SK-N-SH treated with all-trans-retinoic acid at 6 μM for 48 hours (cell line): ENCODE measurements around the gene WNK2.
A peak's percentile ranks its signal among the peaks of the same experiment; 100 is the strongest.

Experiments used
- ATAC-seq: fragments of 200-7000 bp; cut with Tn5 transposase; 3 replicates; pipeline ENCODE4 v1.9.1; 2020; ENCODE audit warnings: mild to moderate bottlenecking, moderate library complexity
- ARNTL ChIP-seq: fragments of 450-650 bp; formaldehyde crosslinking; IDR thresholded peaks from 2 replicates; pipeline ENCODE4 v1.5.0; 2020; ENCODE audit warnings: low read depth, mild to moderate bottlenecking, moderate library complexity, borderline replicate concordance
- BACH2 ChIP-seq: fragments of 250-450 bp; sonication (Bioruptor Pico); IDR thresholded peaks from 2 replicates; pipeline ENCODE4 v1.9.0; 2021; ENCODE audit warnings: mild to moderate bottlenecking, borderline replicate concordance
- CREB5 ChIP-seq: fragments of 250-450 bp; sonication (Bioruptor Pico); IDR thresholded peaks from 2 replicates; pipeline ENCODE4 v1.5.1; 2020; ENCODE audit warnings: low read depth, mild to moderate bottlenecking, moderate library complexity
- CSDC2 ChIP-seq: fragments of 250-450 bp; sonication (Bioruptor Pico); IDR thresholded peaks from 2 replicates; pipeline ENCODE4 v1.5.0; 2020; ENCODE audit warnings: mild to moderate bottlenecking, moderate library complexity
- CSRNP3 ChIP-seq: fragments of 250-450 bp; sonication (Bioruptor Pico); IDR thresholded peaks from 2 replicates; pipeline ENCODE4 v1.5.1; 2021; ENCODE audit warnings: mild to moderate bottlenecking, moderate library complexity
- ESRRG ChIP-seq: fragments of 250-450 bp; sonication (Bioruptor Pico); IDR thresholded peaks from 2 replicates; pipeline ENCODE4 v1.6.1; 2021; ENCODE audit warnings: mild to moderate bottlenecking
- GLIS3 ChIP-seq: fragments of 250-450 bp; sonication (Bioruptor Pico); IDR thresholded peaks from 2 replicates; pipeline ENCODE4 v1.5.0; 2020; ENCODE audit warnings: mild to moderate bottlenecking, moderate library complexity
- ISL1 ChIP-seq: fragments of 250-450 bp; sonication (Bioruptor Pico); IDR thresholded peaks from 2 replicates; pipeline ENCODE4 v2.1.2; 2022; ENCODE audit warnings: mild to moderate bottlenecking, moderate library complexity
- OSR1 ChIP-seq: fragments of 250-450 bp; sonication (Bioruptor Pico); IDR thresholded peaks from 2 replicates; pipeline ENCODE4 v1.8.0; 2022; ENCODE audit warnings: moderate library complexity, mild to moderate bottlenecking, inconsistent platforms
- POU6F1 ChIP-seq: fragments of 250-450 bp; sonication (Bioruptor Pico); IDR thresholded peaks from 2 replicates; pipeline ENCODE4 v1.8.0; 2021; ENCODE audit warnings: low read depth, mild to moderate bottlenecking, moderate library complexity, borderline replicate concordance
- PPARA ChIP-seq: fragments of 250-450 bp; sonication (Bioruptor Pico); IDR thresholded peaks from 2 replicates; pipeline ENCODE4 v1.5.0; 2020; ENCODE audit warnings: mild to moderate bottlenecking, borderline replicate concordance
- RARB ChIP-seq: fragments of 250-450 bp; sonication (Bioruptor Pico); IDR thresholded peaks from 2 replicates; pipeline ENCODE4 v1.8.0; 2021; ENCODE audit warnings: mild to moderate bottlenecking, moderate library complexity
- SNAI2 ChIP-seq: fragments of 250-450 bp; sonication (Bioruptor Pico); IDR thresholded peaks from 2 replicates; pipeline ENCODE4 v1.5.0; 2020; ENCODE audit warnings: mild to moderate bottlenecking, moderate library complexity
- TCF4 ChIP-seq: fragments of 250-450 bp; sonication (Bioruptor Pico); IDR thresholded peaks from 2 replicates; pipeline ENCODE4 v1.8.0; 2021; ENCODE audit warnings: mild to moderate bottlenecking, moderate library complexity, borderline replicate concordance
- TOX ChIP-seq: fragments of 250-450 bp; sonication (Bioruptor Pico); IDR thresholded peaks from 2 replicates; pipeline ENCODE4 v1.8.0; 2021; ENCODE audit warnings: mild to moderate bottlenecking, moderate library complexity, borderline replicate concordance
- TSHZ2 ChIP-seq: fragments of 250-450 bp; sonication (Bioruptor Pico); IDR thresholded peaks from 2 replicates; pipeline ENCODE4 v1.5.0; 2020; ENCODE audit warnings: mild to moderate bottlenecking, moderate library complexity
- ZC3H10 ChIP-seq: fragments of 250-450 bp; sonication (Bioruptor Pico); IDR thresholded peaks from 2 replicates; pipeline ENCODE4 v1.5.1; 2021; ENCODE audit warnings: mild to moderate bottlenecking, moderate library complexity
- ZFP3 ChIP-seq: fragments of 250-450 bp; sonication (Bioruptor Pico); IDR thresholded peaks from 2 replicates; pipeline ENCODE4 v1.5.0; 2020; ENCODE audit warnings: mild to moderate bottlenecking, moderate library complexity
- ZFP30 ChIP-seq: fragments of 450-650 bp; formaldehyde crosslinking; IDR thresholded peaks from 2 replicates; pipeline ENCODE4 v1.5.0; 2022; ENCODE audit warnings: mild to moderate bottlenecking, moderate library complexity
- ZNF565 ChIP-seq: fragments of 450-650 bp; formaldehyde crosslinking; conservative IDR thresholded peaks from 2 replicates; pipeline ENCODE4 v1.5.0; 2020; ENCODE audit warnings: low read depth, mild to moderate bottlenecking, moderate library complexity
- ZNF70 ChIP-seq: fragments of 450-650 bp; formaldehyde crosslinking; IDR thresholded peaks from 2 replicates; pipeline ENCODE4 v1.5.0; 2020; ENCODE audit warnings: mild to moderate bottlenecking, moderate library complexity
- ZNF8 ChIP-seq: fragments of 450-650 bp; formaldehyde crosslinking; IDR thresholded peaks from 2 replicates; pipeline ENCODE4 v1.5.0; 2020; ENCODE audit warnings: mild to moderate bottlenecking, moderate library complexity

WNK2 gene

GRCh38 chr9:93167185-93167584 is 16.8 kb upstream of the WNK2 start:
- TF ChIP-seq CREB5 (CRISPR knock-in tag) (no peak), ZNF70 (CRISPR knock-in tag) (no peak), GLIS3 (CRISPR knock-in tag) (no peak), TSHZ2 (CRISPR knock-in tag) (no peak), POU6F1 (no peak), ZNF565 (CRISPR knock-in tag) (no peak), BACH2 (CRISPR knock-in tag) (no peak), ZNF8 (CRISPR knock-in tag) (no peak), OSR1 (CRISPR knock-in tag) (no peak), ZFP30 (CRISPR knock-in tag) (no peak), TOX (CRISPR knock-in tag) (no peak), ISL1 (no peak), ZC3H10 (no peak), ZFP3 (CRISPR knock-in tag) (no peak), ARNTL (no peak), TCF4 (CRISPR knock-in tag) (no peak), PPARA (no peak), RARB (no peak), SNAI2 (CRISPR knock-in tag) (no peak), CSRNP3 (CRISPR knock-in tag) (no peak)
- ATAC-seq, result no peak

- TF ChIP-seq CREB5 (CRISPR knock-in tag), result no peak
- TF ChIP-seq ZNF70 (CRISPR knock-in tag), result peak; percentile 39; the same call in 1 of the 2 replicates
- no peak for ATAC-seq
These were observed 16.1 kb upstream of the WNK2 start for GRCh38 chr9:93167838-93168237.

- ATAC-seq, result no peak
- TF ChIP-seq ZFP3 (CRISPR knock-in tag) (no peak), ZNF565 (CRISPR knock-in tag) (no peak), ISL1 (no peak), CSDC2 (CRISPR knock-in tag) (no peak), TCF4 (CRISPR knock-in tag) (no peak), SNAI2 (CRISPR knock-in tag) (no peak), ESRRG (CRISPR knock-in tag) (no peak), GLIS3 (CRISPR knock-in tag) (no peak), ZNF70 (CRISPR knock-in tag) (no peak), ARNTL (no peak), PPARA (no peak)
These were observed 15.4 kb upstream of the WNK2 start for GRCh38 chr9:93168581-93168980.

GRCh38 chr9:93169444-93169843 is 14.5 kb upstream of the WNK2 start:
- TF ChIP-seq ISL1 (no peak), CSRNP3 (CRISPR knock-in tag) (no peak), TCF4 (CRISPR knock-in tag) (no peak)
- no peak for ATAC-seq
